ENCODE results near the gene MIA2. TPM values are rescaled to one million over a fixed set of nuclear protein-coding genes. Genes with fewer than 3 reads are reported as not detected.

MIA2 gene
- total RNA-seq, 4 donors from 2014 or later: 54.1 to 83.0 (median 71.4) TPM

DNA sequence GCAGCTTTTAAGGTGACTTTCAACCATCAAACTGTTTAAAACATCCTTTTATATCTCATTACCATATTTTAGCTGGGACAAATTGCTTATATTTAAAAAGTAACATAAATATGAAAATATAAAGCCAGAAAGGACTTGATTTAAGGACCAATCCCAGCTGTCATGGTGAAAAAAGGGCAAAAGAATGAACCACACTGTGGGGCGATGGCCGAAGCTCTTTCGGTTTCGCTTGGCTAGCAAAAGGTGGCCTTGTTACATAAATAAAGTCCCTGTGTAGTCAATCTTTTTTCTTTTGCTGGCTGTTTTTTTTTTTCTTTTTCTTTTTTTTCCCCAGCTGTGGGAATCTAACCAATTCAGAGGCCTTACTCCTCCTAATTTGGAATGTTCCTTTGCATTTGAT lies 147.7 kb downstream of the MIA2 start:
- H3K4me1 ChIP-seq: peaks cover 0 to 6% (median 0%) of the 10 kb centered on the region in 4 donors
- no peak overlapping the region for H3K4me3 ChIP-seq
- intact Hi-C loops (cut with DNase I; ENCODE audit: low total_unique reads) (no loop called here), in situ Hi-C loops (cut with MboI; ENCODE audit: low pct_ligation_motif_present in 1 of 4, low pct_unique_long_range_greater_than_20kb in 1 of 4, low sequenced_read_pairs in 3 of 4) (no loop called here)
- H3K27me3 ChIP-seq: no peaks in the 10 kb centered on the region
- TF ChIP-seq CTCF (IDR thresholded peaks at IDR 0.05): no peak
- TF ChIP-seq POLR2AphosphoS5 (IDR thresholded peaks at IDR 0.05): no peak
- TF ChIP-seq EP300 (IDR thresholded peaks at IDR 0.05; ENCODE audit: low read depth): no peak
- no peak for TF ChIP-seq POLR2A (IDR thresholded peaks at IDR 0.05)
- H3K36me3 ChIP-seq: no peaks in the 10 kb centered on the region
- no peak overlapping the region for H3K27ac ChIP-seq
- WGBS, 2 donors (ENCODE audit: low coverage in 1 of 2): 88 to 97% methylated on average over 4 of the region's 4 CpGs
- H3K9me3 ChIP-seq: no peaks in the 10 kb centered on the region
- DNase-seq: no peak

DNA sequence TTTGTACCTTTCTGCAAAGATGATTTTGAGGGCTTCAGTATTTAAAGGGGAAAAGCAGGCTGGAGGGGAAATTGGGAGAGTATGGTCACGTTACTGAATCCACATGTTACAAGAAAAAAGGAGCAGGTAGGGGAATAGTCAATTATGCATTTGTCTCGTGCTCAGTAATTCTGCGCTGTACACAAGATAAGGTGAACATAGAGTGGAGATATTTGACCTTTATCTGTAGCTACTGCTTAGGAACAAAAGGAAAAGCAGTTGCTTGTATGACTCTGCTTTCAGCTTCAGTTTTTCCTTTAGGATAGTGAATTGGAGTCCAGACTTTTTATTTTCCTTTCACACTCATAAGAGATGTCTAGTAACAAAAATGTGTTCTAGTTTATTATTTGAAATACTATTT lies 148.7 kb downstream of the MIA2 start:
- no peaks in the 10 kb centered on the region for H3K27me3 ChIP-seq
- H3K9me3 ChIP-seq: no peaks in the 10 kb centered on the region
- in situ Hi-C loops (cut with MboI; ENCODE audit: low pct_ligation_motif_present in 1 of 4, low pct_unique_long_range_greater_than_20kb in 1 of 4, low sequenced_read_pairs in 3 of 4): no loop called here
- H3K4me1 ChIP-seq: no peaks in the 10 kb centered on the region
- no peak for DNase-seq
- 83 to 94% methylated on average over 2 to 3 of the region's 3 CpGs for WGBS, 2 donors (ENCODE audit: low coverage in 1 of 2)
- no peak overlapping the region for H3K27ac ChIP-seq
- no peak for TF ChIP-seq EP300 (IDR thresholded peaks at IDR 0.05; ENCODE audit: low read depth)
- TF ChIP-seq CTCF (IDR thresholded peaks at IDR 0.05): no peak
- TF ChIP-seq POLR2A (IDR thresholded peaks at IDR 0.05): no peak
- TF ChIP-seq POLR2AphosphoS5 (IDR thresholded peaks at IDR 0.05): no peak
- H3K4me3 ChIP-seq: no peak overlapping the region
- H3K36me3 ChIP-seq: no peaks in the 10 kb centered on the region
- intact Hi-C loops (cut with DNase I; ENCODE audit: low total_unique reads): no loop called here

DNA sequence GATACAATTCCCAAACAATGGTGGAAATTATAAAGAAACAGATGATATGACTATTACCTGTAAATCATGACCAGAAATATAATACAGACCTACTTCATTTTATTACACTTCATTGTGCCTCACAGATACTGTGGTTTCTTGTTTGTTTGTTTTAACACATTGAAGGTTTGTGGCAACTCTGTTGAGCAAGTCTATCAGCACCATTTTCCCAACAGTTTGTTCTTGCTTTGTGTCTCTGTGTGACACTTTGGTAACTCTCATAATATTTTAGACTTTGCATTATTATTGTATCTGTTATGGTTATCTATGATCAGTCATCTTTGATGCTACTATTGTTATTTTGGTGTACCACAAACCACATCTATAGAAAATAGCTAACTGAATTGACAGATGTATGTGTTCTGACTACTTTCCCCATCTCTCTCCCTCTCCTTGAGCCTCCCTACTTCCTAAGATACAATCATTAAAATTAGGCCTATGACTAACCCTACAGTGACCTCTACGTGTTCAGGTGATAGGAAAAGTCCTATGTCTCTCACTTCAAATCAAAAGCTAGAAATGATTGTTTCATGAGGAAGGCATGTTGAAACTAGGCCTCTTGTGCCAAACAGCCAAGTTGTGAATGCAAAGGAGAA lies 149.4 kb downstream of the MIA2 start:
- TF ChIP-seq POLR2AphosphoS5 (IDR thresholded peaks at IDR 0.05): no peak
- no peak for TF ChIP-seq CTCF (IDR thresholded peaks at IDR 0.05)
- TF ChIP-seq EP300 (IDR thresholded peaks at IDR 0.05; ENCODE audit: low read depth): no peak
- no peak for TF ChIP-seq POLR2A (IDR thresholded peaks at IDR 0.05)
- 81 to 88% methylated on average over 1 of the region's 1 CpG for WGBS, 2 donors (ENCODE audit: low coverage in 1 of 2)
- in situ Hi-C loops (cut with MboI; ENCODE audit: low pct_ligation_motif_present in 1 of 4, low pct_unique_long_range_greater_than_20kb in 1 of 4, low sequenced_read_pairs in 3 of 4) (no loop called here), intact Hi-C loops (cut with DNase I; ENCODE audit: low total_unique reads) (no loop called here)
- DNase-seq: no peak
- H3K9me3 ChIP-seq: no peaks in the 10 kb centered on the region
- H3K4me1 ChIP-seq: no peaks in the 10 kb centered on the region
- H3K4me3 ChIP-seq: no peak overlapping the region
- no peaks in the 10 kb centered on the region for H3K36me3 ChIP-seq
- H3K27me3 ChIP-seq: no peaks in the 10 kb centered on the region
- H3K27ac ChIP-seq: no peak overlapping the region

DNA sequence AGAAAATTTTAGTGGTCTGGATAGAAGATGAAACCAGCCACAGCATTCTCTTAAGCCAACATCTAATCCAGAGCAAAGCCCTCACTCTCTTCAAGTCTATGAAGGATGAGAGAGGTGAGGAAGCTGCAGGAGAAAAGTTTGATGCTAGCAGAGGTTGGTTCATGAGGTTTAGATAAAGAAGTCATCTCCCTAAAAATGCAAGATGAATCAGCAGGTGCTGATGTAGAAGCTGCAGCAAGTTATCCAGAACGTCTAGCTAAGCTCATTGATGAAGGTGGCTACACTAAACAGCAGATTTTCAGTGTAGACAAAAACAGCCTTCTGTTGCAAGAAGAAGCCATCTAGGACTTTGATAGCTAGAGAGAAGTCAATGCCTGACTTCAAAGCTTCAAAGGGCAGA lies 150.0 kb downstream of the MIA2 start:
- Histone ChIP-seq H3K4me3 (no peak overlapping the region), H3K9me3 (no peaks in the 10 kb centered on the region), H3K27me3 (no peaks in the 10 kb centered on the region), H3K4me1 (no peaks in the 10 kb centered on the region), H3K36me3 (no peaks in the 10 kb centered on the region), H3K27ac (no peak overlapping the region)
- in situ Hi-C loops (cut with MboI; ENCODE audit: low pct_ligation_motif_present in 1 of 4, low pct_unique_long_range_greater_than_20kb in 1 of 4, low sequenced_read_pairs in 3 of 4) (no loop called here), intact Hi-C loops (cut with DNase I; ENCODE audit: low total_unique reads) (no loop called here)
- 57 to 88% methylated on average over 1 of the region's 1 CpG for WGBS, 2 donors (ENCODE audit: low coverage in 1 of 2)
- DNase-seq: no peak
- no peak for TF ChIP-seq POLR2AphosphoS5 (IDR thresholded peaks at IDR 0.05)
- TF ChIP-seq CTCF (IDR thresholded peaks at IDR 0.05): no peak
- TF ChIP-seq POLR2A (IDR thresholded peaks at IDR 0.05): no peak
- TF ChIP-seq EP300 (IDR thresholded peaks at IDR 0.05; ENCODE audit: low read depth): no peak

All from transverse colon (tissue), 4 donors.